HEK293 (cell line): ENCODE results near the gene RBBP8.

Source experiments
- CTCF ChIP-seq: fragments of 450-650 bp; formaldehyde crosslinking; IDR thresholded peaks from 2 replicates; pipeline ENCODE4 v1.5.1; 2016; ENCODE audit warnings: missing biosample characterization, missing genetic modification characterization
- PRDM1 ChIP-seq: fragments of 450-650 bp; formaldehyde crosslinking; IDR thresholded peaks from 2 replicates; pipeline ENCODE4; 2016; ENCODE audit warnings: missing biosample characterization, missing genetic modification characterization
- ZNF223 ChIP-seq: fragments of 450-650 bp; formaldehyde crosslinking; IDR thresholded peaks from 2 replicates; pipeline ENCODE4 v1.5.1; 2016; ENCODE audit warnings: missing biosample characterization, missing genetic modification characterization
- ZNF449 ChIP-seq: fragments of 450-650 bp; formaldehyde crosslinking; IDR thresholded peaks from 2 replicates; pipeline ENCODE4 v1.5.1; 2017; ENCODE audit warnings: missing biosample characterization, mild to moderate bottlenecking, missing genetic modification characterization, moderate library complexity
- ZNF639 ChIP-seq: fragments of 450-650 bp; formaldehyde crosslinking; IDR thresholded peaks from 2 replicates; pipeline ENCODE4 v1.5.1; 2016; ENCODE audit warnings: missing biosample characterization, missing genetic modification characterization

- TF ChIP-seq ZNF223: no peak
- TF ChIP-seq ZNF639 (tag by site-specific recombination): no peak
- TF ChIP-seq ZNF449: no peak
- TF ChIP-seq CTCF: no peak
- TF ChIP-seq PRDM1 (tag by site-specific recombination): no peak
Measured at GRCh38 chr18:22951823-22952222, 18.7 kb downstream of the RBBP8 start.
